ENCODE results near the gene STXBP5. TPM values are rescaled to one million over a fixed set of nuclear protein-coding genes. Genes with fewer than 3 reads are reported as not detected.

The STXBP5 gene
- total RNA-seq, 2 donors from 2014 or later: 45.8 to 52.3 TPM

DNA sequence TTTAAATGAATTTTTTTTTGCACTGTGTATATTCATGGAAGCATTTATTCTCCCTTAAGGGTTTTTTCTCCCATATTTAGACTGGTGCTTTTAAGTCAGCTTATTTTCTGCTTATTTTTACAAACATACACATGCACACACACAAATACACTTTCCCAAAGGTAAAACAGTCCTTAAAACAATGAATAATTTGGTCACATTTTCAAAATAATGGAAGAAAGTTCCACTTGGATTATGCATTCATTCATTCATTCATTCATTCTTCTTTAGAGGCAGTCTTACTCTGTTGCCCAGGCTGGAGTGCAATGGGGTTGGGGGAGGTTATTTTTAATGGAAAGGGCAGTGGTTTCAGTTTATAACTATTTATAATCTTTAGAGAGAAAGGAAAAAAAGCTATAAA lies 69.8 kb downstream of the STXBP5 start:
- Histone ChIP-seq H3K4me3 (no peak overlapping the region), H3K4me1 (no peaks in the 10 kb centered on the region), H3K9ac (ENCODE audit: low read depth in 2 of 2, low read length in 2 of 2) (no peak overlapping the region), H3K27ac (no peak overlapping the region), H3K36me3 (no peaks in the 10 kb centered on the region), H3K27me3 (no peaks in the 10 kb centered on the region), H3K9me3 (no peaks in the 10 kb centered on the region)
- TF ChIP-seq, protein P1, sequence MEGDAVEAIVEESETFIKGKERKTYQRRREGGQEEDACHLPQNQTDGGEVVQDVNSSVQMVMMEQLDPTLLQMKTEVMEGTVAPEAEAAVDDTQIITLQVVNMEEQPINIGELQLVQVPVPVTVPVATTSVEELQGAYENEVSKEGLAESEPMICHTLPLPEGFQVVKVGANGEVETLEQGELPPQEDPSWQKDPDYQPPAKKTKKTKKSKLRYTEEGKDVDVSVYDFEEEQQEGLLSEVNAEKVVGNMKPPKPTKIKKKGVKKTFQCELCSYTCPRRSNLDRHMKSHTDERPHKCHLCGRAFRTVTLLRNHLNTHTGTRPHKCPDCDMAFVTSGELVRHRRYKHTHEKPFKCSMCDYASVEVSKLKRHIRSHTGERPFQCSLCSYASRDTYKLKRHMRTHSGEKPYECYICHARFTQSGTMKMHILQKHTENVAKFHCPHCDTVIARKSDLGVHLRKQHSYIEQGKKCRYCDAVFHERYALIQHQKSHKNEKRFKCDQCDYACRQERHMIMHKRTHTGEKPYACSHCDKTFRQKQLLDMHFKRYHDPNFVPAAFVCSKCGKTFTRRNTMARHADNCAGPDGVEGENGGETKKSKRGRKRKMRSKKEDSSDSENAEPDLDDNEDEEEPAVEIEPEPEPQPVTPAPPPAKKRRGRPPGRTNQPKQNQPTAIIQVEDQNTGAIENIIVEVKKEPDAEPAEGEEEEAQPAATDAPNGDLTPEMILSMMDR (IDR thresholded peaks at IDR 0.05): no peak
- DNase-seq: no peak
- intact Hi-C loops (cut with DNase I): no loop called here

DNA sequence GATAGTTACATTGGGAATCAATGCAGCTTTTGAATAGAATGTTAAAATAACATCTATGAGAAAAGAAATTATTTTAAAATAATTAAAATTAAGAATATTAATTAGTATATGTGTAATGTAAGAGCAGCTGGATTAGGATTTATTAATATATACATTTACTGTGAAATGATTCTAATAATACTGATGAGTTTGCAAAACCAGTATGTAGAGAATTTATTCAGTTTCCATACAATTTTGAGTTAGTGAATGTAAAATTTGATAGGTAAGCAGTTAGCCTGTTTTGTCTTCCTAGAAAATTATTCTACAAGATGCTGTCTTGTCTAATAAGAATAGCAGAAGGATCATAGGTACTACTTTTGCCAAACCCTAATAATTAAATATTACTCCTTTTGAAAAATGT lies 70.6 kb downstream of the STXBP5 start:
- Histone ChIP-seq H3K27me3 (no peaks in the 10 kb centered on the region), H3K4me3 (no peak overlapping the region), H3K4me1 (no peaks in the 10 kb centered on the region), H3K36me3 (no peaks in the 10 kb centered on the region), H3K9ac (ENCODE audit: low read depth in 2 of 2, low read length in 2 of 2) (no peak overlapping the region), H3K27ac (no peak overlapping the region), H3K9me3 (no peaks in the 10 kb centered on the region)
- TF ChIP-seq, protein P1 (IDR thresholded peaks at IDR 0.05): no peak
- intact Hi-C loops (cut with DNase I): no loop called here
- DNase-seq: no peak

DNA sequence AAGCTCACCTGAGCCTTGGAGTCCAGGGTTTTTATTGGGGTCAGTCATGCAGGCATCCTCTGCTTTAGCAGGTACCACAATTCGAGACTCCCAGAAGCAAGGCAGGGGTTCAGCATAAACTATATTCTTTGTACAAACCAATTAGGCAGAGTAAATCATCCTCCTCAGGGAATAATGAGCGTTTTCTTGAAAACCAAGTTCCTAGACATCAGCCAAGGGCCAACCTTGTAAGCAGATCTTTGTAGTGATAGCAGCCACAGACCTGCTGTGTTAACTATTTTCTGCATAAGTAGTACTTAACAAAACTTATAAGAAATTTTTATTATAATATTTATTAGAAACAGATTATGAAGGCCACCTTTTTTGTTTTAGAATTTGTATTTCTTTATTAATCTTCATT lies 74.7 kb downstream of the STXBP5 start:
- no peak overlapping the region for H3K27ac ChIP-seq
- no peaks in the 10 kb centered on the region for H3K9me3 ChIP-seq
- H3K27me3 ChIP-seq: no peaks in the 10 kb centered on the region
- no peaks in the 10 kb centered on the region for H3K36me3 ChIP-seq
- peaks cover 4% of the 10 kb centered on the region for H3K4me1 ChIP-seq
- no peak overlapping the region for H3K4me3 ChIP-seq
- TF ChIP-seq, protein P1 (IDR thresholded peaks at IDR 0.05): no peak
- intact Hi-C loops (cut with DNase I): no loop called here
- DNase-seq: no peak
- H3K9ac ChIP-seq (ENCODE audit: low read depth in 2 of 2, low read length in 2 of 2): no peak overlapping the region

DNA sequence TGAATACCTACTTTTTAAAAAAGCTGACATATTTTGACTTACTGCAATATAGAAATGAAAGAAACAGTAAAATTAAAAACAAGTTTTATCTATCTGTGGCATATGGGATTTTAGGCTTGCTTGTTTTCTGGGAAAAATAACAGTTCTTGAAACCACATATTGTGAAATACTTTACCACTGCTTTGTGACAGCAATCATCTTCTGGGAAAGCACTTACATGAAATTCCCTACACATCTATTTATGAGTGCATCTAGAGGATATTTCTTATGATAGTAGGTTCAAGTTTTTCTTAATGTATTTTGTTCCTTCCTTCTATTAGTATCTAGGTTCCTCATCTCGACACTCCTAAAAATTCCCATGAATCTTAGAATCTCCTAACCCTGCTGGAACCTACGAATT lies 75.2 kb downstream of the STXBP5 start:
- H3K27me3 ChIP-seq: no peaks in the 10 kb centered on the region
- peaks cover 4% of the 10 kb centered on the region for H3K4me1 ChIP-seq
- H3K9ac ChIP-seq (ENCODE audit: low read depth in 2 of 2, low read length in 2 of 2): no peak overlapping the region
- no peak for DNase-seq
- no peak overlapping the region for H3K27ac ChIP-seq
- no peaks in the 10 kb centered on the region for H3K9me3 ChIP-seq
- intact Hi-C loops (cut with DNase I): no loop called here
- H3K4me3 ChIP-seq: no peak overlapping the region
- H3K36me3 ChIP-seq: no peaks in the 10 kb centered on the region
- TF ChIP-seq, protein P1 (IDR thresholded peaks at IDR 0.05): no peak

DNA sequence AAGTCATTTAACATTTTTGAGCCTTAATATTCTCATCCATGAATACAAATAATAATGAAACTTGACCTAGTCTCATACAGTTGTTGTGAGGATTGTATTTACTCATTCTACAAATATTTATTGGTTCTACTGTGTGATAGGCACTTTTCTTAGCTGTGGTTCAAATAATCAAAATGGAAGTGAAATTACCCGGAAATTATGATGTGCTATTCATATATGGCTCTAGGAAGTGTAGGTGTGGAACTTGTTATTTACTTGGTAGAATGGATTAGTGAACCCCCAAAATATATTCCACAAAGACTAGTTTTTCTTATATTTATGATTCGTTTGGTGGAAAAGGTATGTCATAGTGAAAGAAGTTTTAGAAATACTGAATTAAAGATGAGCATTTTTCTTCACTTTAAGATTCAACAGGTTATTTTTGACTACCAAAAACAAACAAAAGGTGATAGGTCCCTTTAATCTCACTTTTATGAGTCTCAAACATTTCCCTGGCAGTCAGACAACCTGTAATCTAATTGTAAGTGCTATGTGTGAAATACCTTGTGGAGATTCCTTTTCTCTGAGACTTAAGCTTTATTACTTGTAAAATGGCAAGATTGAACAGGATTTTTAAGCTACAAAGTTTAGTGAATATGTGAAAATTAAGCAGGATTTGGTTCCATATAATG lies 77.8 kb downstream of the STXBP5 start:
- intact Hi-C loops (cut with DNase I): no loop called here

More for the DNA sequence above, 77.8 kb downstream of the STXBP5 start:
- DNase-seq: no peak
- TF ChIP-seq, protein P1 (IDR thresholded peaks at IDR 0.05): no peak
- Histone ChIP-seq H3K4me1 (peaks cover 4% of the 10 kb centered on the region), H3K36me3 (no peaks in the 10 kb centered on the region), H3K9me3 (no peaks in the 10 kb centered on the region), H3K4me3 (no peak overlapping the region), H3K27ac (peak overlapping the region; percentile 6), H3K27me3 (no peaks in the 10 kb centered on the region), H3K9ac (ENCODE audit: low read depth in 2 of 2, low read length in 2 of 2) (peak overlapping the region in 1 of 2 donors; percentile 26)

Measured in colonic mucosa (tissue), 4 donors.